ENCODE results near the gene CST9. TPM values are rescaled to one million over a fixed set of nuclear protein-coding genes. Genes with fewer than 3 reads are reported as not detected.

CST9 gene
- total and polyA plus RNA-seq, 2 of the 13 experiments (the other 11 are each of a cell fraction or from before 2014, with no cell fraction given) = 0.07 TPM; not detected in 1

- TF ChIP-seq ZSCAN20 (CRISPR knock-in tag; IDR thresholded peaks at IDR 0.05; ENCODE audit: borderline replicate concordance) (no peak), ZNF737 (CRISPR knock-in tag; IDR thresholded peaks at IDR 0.05; ENCODE audit: borderline replicate concordance) (no peak), HNRNPH1 (optimal IDR thresholded peaks at IDR 0.05; ENCODE audit: low read depth, low read length) (peak; percentile 12), MXD4 (CRISPR knock-in tag; IDR thresholded peaks at IDR 0.05) (no peak; the same call in 1 of the 2 replicates), ZNF766 (CRISPR knock-in tag; IDR thresholded peaks at IDR 0.05; ENCODE audit: borderline replicate concordance) (no peak), IKZF4 (CRISPR knock-in tag; IDR thresholded peaks at IDR 0.05; ENCODE audit: borderline replicate concordance, low read depth, not compliant biosample characterization) (peak; percentile 54), ZNF878 (CRISPR knock-in tag; IDR thresholded peaks at IDR 0.05) (0 out of 2 replicates have a peak, but pooled peaks have one; percentile 33), ARHGAP35 (CRISPR knock-in tag; IDR thresholded peaks at IDR 0.05; ENCODE audit: borderline replicate concordance) (no peak), HMG20A (CRISPR knock-in tag; IDR thresholded peaks at IDR 0.05; ENCODE audit: borderline replicate concordance) (no peak; the same call in 1 of the 2 replicates), TOPORS (CRISPR knock-in tag; IDR thresholded peaks at IDR 0.05) (no peak), ZNF180 (CRISPR knock-in tag; IDR thresholded peaks at IDR 0.05; ENCODE audit: borderline replicate concordance, low read depth) (no peak), HHEX (CRISPR knock-in tag; IDR thresholded peaks at IDR 0.05) (no peak), SRSF9 (IDR thresholded peaks at IDR 0.05; ENCODE audit: borderline replicate concordance, insufficient read depth, low read depth, low read length, poor library complexity, severe bottlenecking) (no peak), LBX2 (CRISPR knock-in tag; IDR thresholded peaks at IDR 0.05; ENCODE audit: borderline replicate concordance) (no peak), NAIF1 (CRISPR knock-in tag; IDR thresholded peaks at IDR 0.05; ENCODE audit: borderline replicate concordance) (peak; percentile 36; the same call in 1 of the 2 replicates), ZBTB7A (CRISPR knock-in tag; IDR thresholded peaks at IDR 0.05) (no peak; the same call in 1 of the 2 replicates)
- TF ChIP-seq, protein P1, sequence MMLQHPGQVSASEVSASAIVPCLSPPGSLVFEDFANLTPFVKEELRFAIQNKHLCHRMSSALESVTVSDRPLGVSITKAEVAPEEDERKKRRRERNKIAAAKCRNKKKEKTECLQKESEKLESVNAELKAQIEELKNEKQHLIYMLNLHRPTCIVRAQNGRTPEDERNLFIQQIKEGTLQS (CRISPR knock-in tag; IDR thresholded peaks at IDR 0.05) = no peak
- TF ChIP-seq, protein P2, sequence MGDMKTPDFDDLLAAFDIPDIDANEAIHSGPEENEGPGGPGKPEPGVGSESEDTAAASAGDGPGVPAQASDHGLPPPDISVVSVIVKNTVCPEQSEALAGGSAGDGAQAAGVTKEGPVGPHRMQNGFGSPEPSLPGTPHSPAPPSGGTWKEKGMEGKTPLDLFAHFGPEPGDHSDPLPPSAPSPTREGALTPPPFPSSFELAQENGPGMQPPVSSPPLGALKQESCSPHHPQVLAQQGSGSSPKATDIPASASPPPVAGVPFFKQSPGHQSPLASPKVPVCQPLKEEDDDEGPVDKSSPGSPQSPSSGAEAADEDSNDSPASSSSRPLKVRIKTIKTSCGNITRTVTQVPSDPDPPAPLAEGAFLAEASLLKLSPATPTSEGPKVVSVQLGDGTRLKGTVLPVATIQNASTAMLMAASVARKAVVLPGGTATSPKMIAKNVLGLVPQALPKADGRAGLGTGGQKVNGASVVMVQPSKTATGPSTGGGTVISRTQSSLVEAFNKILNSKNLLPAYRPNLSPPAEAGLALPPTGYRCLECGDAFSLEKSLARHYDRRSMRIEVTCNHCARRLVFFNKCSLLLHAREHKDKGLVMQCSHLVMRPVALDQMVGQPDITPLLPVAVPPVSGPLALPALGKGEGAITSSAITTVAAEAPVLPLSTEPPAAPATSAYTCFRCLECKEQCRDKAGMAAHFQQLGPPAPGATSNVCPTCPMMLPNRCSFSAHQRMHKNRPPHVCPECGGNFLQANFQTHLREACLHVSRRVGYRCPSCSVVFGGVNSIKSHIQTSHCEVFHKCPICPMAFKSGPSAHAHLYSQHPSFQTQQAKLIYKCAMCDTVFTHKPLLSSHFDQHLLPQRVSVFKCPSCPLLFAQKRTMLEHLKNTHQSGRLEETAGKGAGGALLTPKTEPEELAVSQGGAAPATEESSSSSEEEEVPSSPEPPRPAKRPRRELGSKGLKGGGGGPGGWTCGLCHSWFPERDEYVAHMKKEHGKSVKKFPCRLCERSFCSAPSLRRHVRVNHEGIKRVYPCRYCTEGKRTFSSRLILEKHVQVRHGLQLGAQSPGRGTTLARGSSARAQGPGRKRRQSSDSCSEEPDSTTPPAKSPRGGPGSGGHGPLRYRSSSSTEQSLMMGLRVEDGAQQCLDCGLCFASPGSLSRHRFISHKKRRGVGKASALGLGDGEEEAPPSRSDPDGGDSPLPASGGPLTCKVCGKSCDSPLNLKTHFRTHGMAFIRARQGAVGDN (CRISPR knock-in tag; IDR thresholded peaks at IDR 0.05) = peak; percentile 95
- TF ChIP-seq, protein P3, sequence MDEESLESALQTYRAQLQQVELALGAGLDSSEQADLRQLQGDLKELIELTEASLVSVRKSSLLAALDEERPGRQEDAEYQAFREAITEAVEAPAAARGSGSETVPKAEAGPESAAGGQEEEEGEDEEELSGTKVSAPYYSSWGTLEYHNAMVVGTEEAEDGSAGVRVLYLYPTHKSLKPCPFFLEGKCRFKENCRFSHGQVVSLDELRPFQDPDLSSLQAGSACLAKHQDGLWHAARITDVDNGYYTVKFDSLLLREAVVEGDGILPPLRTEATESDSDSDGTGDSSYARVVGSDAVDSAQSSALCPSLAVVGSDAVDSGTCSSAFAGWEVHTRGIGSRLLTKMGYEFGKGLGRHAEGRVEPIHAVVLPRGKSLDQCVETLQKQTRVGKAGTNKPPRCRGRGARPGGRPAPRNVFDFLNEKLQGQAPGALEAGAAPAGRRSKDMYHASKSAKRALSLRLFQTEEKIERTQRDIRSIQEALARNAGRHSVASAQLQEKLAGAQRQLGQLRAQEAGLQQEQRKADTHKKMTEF (CRISPR knock-in tag; IDR thresholded peaks at IDR 0.05) = no peak
- TF ChIP-seq, protein P4, sequence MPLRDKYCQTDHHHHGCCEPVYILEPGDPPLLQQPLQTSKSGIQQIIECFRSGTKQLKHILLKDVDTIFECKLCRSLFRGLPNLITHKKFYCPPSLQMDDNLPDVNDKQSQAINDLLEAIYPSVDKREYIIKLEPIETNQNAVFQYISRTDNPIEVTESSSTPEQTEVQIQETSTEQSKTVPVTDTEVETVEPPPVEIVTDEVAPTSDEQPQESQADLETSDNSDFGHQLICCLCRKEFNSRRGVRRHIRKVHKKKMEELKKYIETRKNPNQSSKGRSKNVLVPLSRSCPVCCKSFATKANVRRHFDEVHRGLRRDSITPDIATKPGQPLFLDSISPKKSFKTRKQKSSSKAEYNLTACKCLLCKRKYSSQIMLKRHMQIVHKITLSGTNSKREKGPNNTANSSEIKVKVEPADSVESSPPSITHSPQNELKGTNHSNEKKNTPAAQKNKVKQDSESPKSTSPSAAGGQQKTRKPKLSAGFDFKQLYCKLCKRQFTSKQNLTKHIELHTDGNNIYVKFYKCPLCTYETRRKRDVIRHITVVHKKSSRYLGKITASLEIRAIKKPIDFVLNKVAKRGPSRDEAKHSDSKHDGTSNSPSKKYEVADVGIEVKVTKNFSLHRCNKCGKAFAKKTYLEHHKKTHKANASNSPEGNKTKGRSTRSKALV (CRISPR knock-in tag; IDR thresholded peaks at IDR 0.05) = no peak
These were observed 24.1 kb upstream of the CST9 start (continued) for GRCh38 chr20:23629542-23630391.

Data from HepG2 (cell line).